Adrenal gland (tissue), 12 donors: ENCODE data around the gene NINJ1. TPM values are rescaled to one million over a fixed set of nuclear protein-coding genes. Genes with fewer than 3 reads are reported as not detected.

Experiments
- DNase-seq, 7 donors: peaks; one replicate each; pipeline ENCODE4 v3.0.0-alpha.2; 2019 to 2020
- H3K27ac ChIP-seq, 5 donors: fragments of 200-600 bp; sonication (generic) in 4 of 5; 1 replicate in 3 of 5; 2 replicates in 2 of 5; pipeline versions ENCODE4 v1.5.1 to v1.8.0; 2016 to 2020; ENCODE audit warnings: mild to moderate bottlenecking in 1 of 5
- H3K27me3 ChIP-seq: fragments of 200-600 bp; 2 replicates; pipeline ENCODE4 v1.8.0; 2021
- H3K36me3 ChIP-seq, 2 donors: fragments of 200-600 bp; replicated peaks in 1 of 2; 1 replicate in 1 of 2; 2 replicates in 1 of 2; pipeline versions ENCODE4 v1.5.1 to v1.8.0; 2018 to 2022
- H3K4me1 ChIP-seq, 2 donors: fragments of 200-600 bp; replicated peaks in 1 of 2; 1 replicate in 1 of 2; 2 replicates in 1 of 2; pipeline versions ENCODE4 v1.5.1 to v1.8.0; 2018 to 2021
- H3K4me3 ChIP-seq, 4 donors: fragments of 200-600 bp; sonication (generic) in 3 of 4; one replicate each; pipeline ENCODE4 v1.5.1; 2016 to 2018
- H3K9me3 ChIP-seq, 3 donors: fragments of 200-600 bp; sonication (generic) in 1 of 3; replicated peaks in 1 of 3; 1 replicate in 2 of 3; 2 replicates in 1 of 3; pipeline versions ENCODE4 v1.5.1 to v1.8.0; 2016 to 2021
- POLR2A ChIP-seq, 2 donors: fragments of 450-650 bp; IDR thresholded peaks; one replicate each; pipeline ENCODE4 v1.6.1; 2017; ENCODE audit warnings: antibody characterized with exemption in 2 of 2, mild to moderate bottlenecking in 2 of 2, moderate library complexity in 1 of 2
- WGBS, 4 donors: extraction: QIAGEN DNeasy Blood & Tissue Kit in 2 of 4; methylation state at CpG; one replicate each; pipeline versions ENCODE4 v1.1.5 to v1.1.7; 2013 to 2017; 5-methylcytosine and 5-hydroxymethylcytosine counted together
- intact Hi-C, 2 donors: fragments of 100-400 bp; cut with DNase I; formaldehyde crosslinking; loops; one replicate each; pipeline versions ENCODE4 v1.14.1 to v1.15.0; 2022 to 2023
- polyA plus RNA-seq, 3 donors: library from polyadenylated mRNA; stranded (reverse); fragments of 200-250 nt in 2 of 3; fragments of 350-450 nt in 1 of 3; fragmentation: Illumina TruSeq in 1 of 3; extraction: RNeasy Lipid Tissue Mini Kit (QIAGEN cat#74804) in 1 of 3; gene quantifications; one replicate each; pipeline ENCODE4 v1.2.3, GENCODE V29; 2013 to 2014
- total RNA-seq, 9 donors: library from RNA; depleted of rRNA in 4 of 9; stranded (reverse); fragments of >200 nt in 4 of 9; fragments of 120-200 nt in 1 of 9; fragmentation: NEBNext Ultra II Directional in 1 of 9; extraction: Animal tissue kit (Norgen Biotek cat#: 25700) in 1 of 9; gene quantifications; one replicate each; pipeline versions ENCODE4 v1.1.0 to v1.2.4, GENCODE V29; 2013 to 2023
- TF ChIP-seq, protein P1 (sequence below), 6 experiments: fragments of 450-650 bp in 4 of 6; fragments of 200-600 bp in 2 of 6; sonication (generic) in 1 of 6; IDR thresholded peaks; 1 replicate in 5 of 6; 2 replicates in 1 of 6; pipeline versions ENCODE4 v1.5.1 to v1.8.0; 2016 to 2021; ENCODE audit warnings: antibody characterized with exemption in 6 of 6, mild to moderate bottlenecking in 2 of 6, moderate library complexity in 1 of 6
- donor health status: healthy with polysubstance abuse.
- donor health status: Bipolar disorder and iron deficiency.
- donor health status: DM: yes; HTN: yes; CAD: no.
- donor health status: DM: no; HTN: no; CAD: no.
- donor health status: DM: no; HTN: no; CAD: no.
- donor health status: DM: yes; HTN: yes; CAD: no.

NINJ1 gene
- total and polyA plus RNA-seq, 12 donors, result 25.6 to 339 (median 161) TPM

DNA sequence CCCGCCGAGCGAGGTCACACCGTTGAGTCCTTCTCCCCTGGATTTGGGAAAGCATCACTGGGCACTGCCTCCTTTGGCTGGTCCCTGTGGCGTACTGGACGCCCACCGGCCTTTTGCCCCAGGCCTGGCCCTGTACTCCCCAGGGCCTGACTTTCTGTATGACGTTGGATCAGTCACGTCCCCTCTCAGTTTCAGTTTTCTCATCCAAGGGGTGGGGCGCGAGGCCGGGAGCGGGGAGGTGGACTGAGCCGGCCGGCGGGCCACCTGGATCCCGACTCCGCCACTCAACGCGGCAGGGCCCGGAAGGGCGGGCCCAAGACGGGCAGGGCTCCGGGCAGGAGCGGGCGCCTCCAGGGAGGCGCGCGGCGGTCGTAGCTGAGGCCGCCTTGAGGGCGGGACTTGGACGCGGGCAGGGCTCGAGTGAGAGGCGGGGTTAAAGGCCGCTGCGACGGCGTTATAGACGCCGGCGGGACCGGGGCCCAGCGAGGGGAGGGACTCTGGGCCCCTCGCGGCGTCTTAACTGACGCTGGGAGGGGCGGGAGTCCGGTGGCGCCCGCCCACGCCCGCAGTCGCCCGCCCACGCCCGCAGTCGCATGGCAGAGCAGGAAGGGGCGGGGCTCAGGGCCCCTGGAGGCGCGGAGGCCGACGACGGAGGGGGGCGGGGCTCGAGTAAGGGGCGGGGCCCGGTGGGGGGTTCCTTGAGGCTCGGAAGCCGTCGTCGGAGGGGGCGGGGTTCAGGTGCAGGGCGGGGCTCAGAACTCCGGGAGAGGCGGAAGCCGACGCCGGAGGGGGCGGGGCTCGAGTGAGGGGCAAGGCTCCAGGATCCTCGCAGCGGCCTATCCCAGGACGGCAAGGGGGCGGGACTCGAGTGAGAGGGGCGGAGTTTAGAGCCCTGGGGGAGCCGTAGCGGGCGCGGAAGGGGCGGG lies 38.6 kb downstream of the NINJ1 start:
- TF ChIP-seq, protein P1, sequence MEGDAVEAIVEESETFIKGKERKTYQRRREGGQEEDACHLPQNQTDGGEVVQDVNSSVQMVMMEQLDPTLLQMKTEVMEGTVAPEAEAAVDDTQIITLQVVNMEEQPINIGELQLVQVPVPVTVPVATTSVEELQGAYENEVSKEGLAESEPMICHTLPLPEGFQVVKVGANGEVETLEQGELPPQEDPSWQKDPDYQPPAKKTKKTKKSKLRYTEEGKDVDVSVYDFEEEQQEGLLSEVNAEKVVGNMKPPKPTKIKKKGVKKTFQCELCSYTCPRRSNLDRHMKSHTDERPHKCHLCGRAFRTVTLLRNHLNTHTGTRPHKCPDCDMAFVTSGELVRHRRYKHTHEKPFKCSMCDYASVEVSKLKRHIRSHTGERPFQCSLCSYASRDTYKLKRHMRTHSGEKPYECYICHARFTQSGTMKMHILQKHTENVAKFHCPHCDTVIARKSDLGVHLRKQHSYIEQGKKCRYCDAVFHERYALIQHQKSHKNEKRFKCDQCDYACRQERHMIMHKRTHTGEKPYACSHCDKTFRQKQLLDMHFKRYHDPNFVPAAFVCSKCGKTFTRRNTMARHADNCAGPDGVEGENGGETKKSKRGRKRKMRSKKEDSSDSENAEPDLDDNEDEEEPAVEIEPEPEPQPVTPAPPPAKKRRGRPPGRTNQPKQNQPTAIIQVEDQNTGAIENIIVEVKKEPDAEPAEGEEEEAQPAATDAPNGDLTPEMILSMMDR (IDR thresholded peaks at IDR 0.05), result no peak
- TF ChIP-seq POLR2A (IDR thresholded peaks at IDR 0.05), result peak; percentile 74 to 81
- no peaks in the 10 kb centered on the region for H3K36me3 ChIP-seq
- WGBS, 4 donors, result 1 to 6% (median 3%) methylated on average over 7 to 90 of the region's 95 CpGs
- peaks cover 45 to 60% of the 10 kb centered on the region in 2 donors for H3K4me1 ChIP-seq
- H3K27ac ChIP-seq, result peak overlapping the region; percentile 88 to 98 (median 94)
- peak; percentile 100 for DNase-seq
- H3K9me3 ChIP-seq, result peaks cover 0 to 4% (median 0%) of the 10 kb centered on the region in 3 donors
- intact Hi-C loops, result no loop called here
- H3K27me3 ChIP-seq, result no peaks in the 10 kb centered on the region
- H3K4me3 ChIP-seq, result peak overlapping the region in 2 of 4 donors; percentile 2 to 75

GRCh38 chr9:93094658-93095204 lies 39.3 kb downstream of the NINJ1 start:
- no peaks in the 10 kb centered on the region for H3K36me3 ChIP-seq
- intact Hi-C loops, result no loop called here
- peaks cover 0 to 4% (median 0%) of the 10 kb centered on the region in 3 donors for H3K9me3 ChIP-seq
- H3K4me3 ChIP-seq, result peak overlapping the region in 2 of 4 donors; percentile 2 to 56
- 44 to 56% (median 47%) methylated on average over 11 of the region's 11 CpGs for WGBS, 4 donors
- H3K27ac ChIP-seq, result peak overlapping the region; percentile 88 to 98 (median 94)
- TF ChIP-seq, protein P1 (IDR thresholded peaks at IDR 0.05), result no peak
- no peak for TF ChIP-seq POLR2A (IDR thresholded peaks at IDR 0.05)
- peak; percentile 58 to 81 (median 70) for DNase-seq
- H3K4me1 ChIP-seq, result peaks cover 45 to 57% of the 10 kb centered on the region in 2 donors
- no peaks in the 10 kb centered on the region for H3K27me3 ChIP-seq

DNA sequence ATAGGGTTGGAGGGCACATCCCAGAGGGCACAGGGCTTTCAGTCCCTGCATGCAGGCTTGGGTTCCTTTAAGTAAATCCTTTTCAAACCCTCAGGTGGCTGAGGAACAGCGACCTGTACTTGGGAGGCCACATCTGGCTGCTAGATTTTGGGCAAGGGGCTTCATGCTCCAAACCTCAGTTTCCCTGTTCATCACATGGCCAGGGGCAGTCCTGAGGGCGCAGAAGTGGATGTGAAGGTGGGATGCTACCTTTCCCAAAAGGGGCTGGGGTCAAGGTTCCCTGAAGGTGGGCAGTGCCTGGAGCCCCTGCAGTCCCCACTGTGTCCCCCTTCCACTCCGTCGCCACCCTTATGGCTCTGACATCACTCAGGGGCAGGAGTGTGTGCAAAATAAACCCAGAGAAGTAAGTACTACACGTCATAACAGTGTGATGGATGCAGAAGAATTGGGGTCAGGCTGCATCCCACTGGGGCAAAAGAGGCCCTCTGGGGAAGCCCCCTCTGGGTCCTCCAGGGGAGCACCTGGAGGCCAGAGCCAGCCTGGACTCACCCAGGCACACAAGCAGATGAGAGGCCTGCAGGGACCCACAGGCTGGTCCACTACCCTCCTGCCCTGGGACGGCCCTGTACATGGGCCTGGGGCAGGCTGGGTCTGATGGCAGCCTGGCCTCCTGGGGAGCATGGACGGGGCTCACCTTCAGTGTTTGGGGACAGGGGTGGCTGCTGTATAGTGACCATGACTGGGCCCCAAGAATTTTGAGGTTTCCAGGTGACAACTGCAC lies 40.0 kb downstream of the NINJ1 start:
- Histone ChIP-seq H3K4me3 (no peak overlapping the region), H3K4me1 (peaks cover 39 to 51% of the 10 kb centered on the region in 2 donors), H3K27ac (peak overlapping the region in 4 of 5 donors; percentile 88 to 98 (median 95)), H3K36me3 (no peaks in the 10 kb centered on the region), H3K27me3 (no peaks in the 10 kb centered on the region), H3K9me3 (peaks cover 0 to 4% (median 0%) of the 10 kb centered on the region in 3 donors)
- intact Hi-C loops, result no loop called here
- peak in 3 of 7 donors; percentile 25 to 29 (median 28) for DNase-seq
- 65 to 80% (median 71%) methylated on average over 4 to 7 of the region's 7 CpGs for WGBS, 4 donors
- TF ChIP-seq, protein P1 (IDR thresholded peaks at IDR 0.05), result no peak
- no peak for TF ChIP-seq POLR2A (IDR thresholded peaks at IDR 0.05)
